IMR-90 (cell line): Measurements from ENCODE around the gene ADIRF. TPM values are rescaled to one million over a fixed set of nuclear protein-coding genes. Genes with fewer than 3 reads are reported as not detected.

Experiments
- ATAC-seq: fragments of 200-7000 bp; cut with Tn5 transposase; 2 replicates; pipeline ENCODE4 v1.9.1; 2020; ENCODE audit warnings: low read depth, mild to moderate bottlenecking, moderate library complexity
- BruUV-seq: library from RNA; stranded (reverse); fragments of 400-500 nt; replicated peaks from 2 replicates; lab custom pipeline; 2021; lab: Mats Ljungman, UMichigan
- CTCF ChIA-PET: fragments of 300-600 bp; formaldehyde crosslinking; extraction: SDS; loops from one replicate; lab custom pipeline; 2021; ENCODE audit warnings: antibody characterized with exemption; lab: Yijun Ruan, JAX
- POLR2A ChIA-PET: fragments of 300-600 bp; sonication (Branson Sonifier 250); formaldehyde crosslinking; loops from one replicate; lab custom pipeline; 2022; ENCODE audit warnings: antibody characterized with exemption; ENCODE audit not compliant: unreplicated experiment; lab: Charles Lee
- DNase-seq: peaks from one replicate; pipeline ENCODE4 v3.0.0; 2013
- H2AFZ ChIP-seq: replicated peaks from 2 replicates; pipeline ENCODE3; 2013; ENCODE audit warnings: low read length, mild to moderate bottlenecking; ENCODE audit not compliant: poor library complexity
- H2AK5ac ChIP-seq: 2 replicates; pipeline ENCODE4 v1.6.1; 2013; ENCODE audit warnings: low read depth, low read length, inconsistent platforms
- H2AK9ac ChIP-seq: replicated peaks from 2 replicates; pipeline ENCODE3; 2013; ENCODE audit warnings: mild to moderate bottlenecking, low read depth, low read length, moderate library complexity; ENCODE audit not compliant: poor library complexity
- H2BK120ac ChIP-seq: 2 replicates; pipeline ENCODE4 v1.6.1; 2013; ENCODE audit warnings: low read depth, low read length, inconsistent platforms
- H2BK15ac ChIP-seq: 3 replicates; pipeline ENCODE4 v1.6.1; 2013; ENCODE audit warnings: low read depth, low read length, inconsistent platforms
- H2BK20ac ChIP-seq: 2 replicates; pipeline ENCODE4 v1.6.1; 2013; ENCODE audit warnings: low read depth, mild to moderate bottlenecking, inconsistent platforms, low read length, moderate library complexity
- H2BK5ac ChIP-seq: 2 replicates; pipeline ENCODE4 v1.6.1; 2013; ENCODE audit warnings: mild to moderate bottlenecking, low read depth, low read length, inconsistent platforms; ENCODE audit not compliant: poor library complexity, severe bottlenecking
- H3K14ac ChIP-seq: replicated peaks from 2 replicates; pipeline ENCODE4 v1.6.1; 2013; ENCODE audit warnings: low read depth, low read length, inconsistent platforms
- H3K18ac ChIP-seq: 2 replicates; pipeline ENCODE4 v1.6.1; 2013; ENCODE audit warnings: low read depth, low read length, control low read depth
- H3K23ac ChIP-seq: 2 replicates; pipeline ENCODE4 v1.6.1; 2013; ENCODE audit warnings: low read depth, low read length, inconsistent platforms
- H3K27ac ChIP-seq: 2 replicates; pipeline ENCODE4 v1.5.1; 2013; ENCODE audit warnings: mild to moderate bottlenecking, control low read depth, low read length; ENCODE audit not compliant: insufficient read depth
- H3K27me3 ChIP-seq: 2 replicates; pipeline ENCODE4 v1.6.1; 2013; ENCODE audit warnings: low read length; ENCODE audit not compliant: control insufficient read depth, insufficient read depth
- H3K36me3 ChIP-seq: 2 replicates; pipeline ENCODE4 v1.6.1; 2013; ENCODE audit warnings: low read length, mixed read lengths; ENCODE audit not compliant: control insufficient read depth, insufficient read depth
- H3K4ac ChIP-seq: 2 replicates; pipeline ENCODE4 v1.6.1; 2013; ENCODE audit warnings: low read depth, low read length, inconsistent platforms
- H3K4me1 ChIP-seq: 2 replicates; pipeline ENCODE4 v1.6.1; 2013; ENCODE audit warnings: low read length, mixed read lengths; ENCODE audit not compliant: control insufficient read depth, insufficient read depth
- H3K4me2 ChIP-seq: 2 replicates; pipeline ENCODE4 v1.6.1; 2013; ENCODE audit warnings: low read depth, mild to moderate bottlenecking, control low read depth, low read length, moderate library complexity
- H3K4me3 ChIP-seq: 2 replicates; pipeline ENCODE4 v1.5.1; 2013; ENCODE audit warnings: low read depth, mild to moderate bottlenecking, control low read depth, low read length, moderate library complexity; ENCODE audit not compliant: insufficient read depth
- H3K56ac ChIP-seq: 2 replicates; pipeline ENCODE4 v1.6.1; 2013; ENCODE audit warnings: low read length, inconsistent platforms; ENCODE audit not compliant: insufficient read depth; ENCODE audit errors: extremely low read depth
- H3K79me1 ChIP-seq, 2 experiments: 2 replicates each; pipeline ENCODE4 v1.6.1; 2013; ENCODE audit warnings: low read length in 2 of 2, inconsistent platforms in 1 of 2, low read depth in 1 of 2
- H3K9ac ChIP-seq: 2 replicates; pipeline ENCODE4 v1.6.1; 2013; ENCODE audit warnings: low read depth, low read length, control low read depth
- H3K9me1 ChIP-seq: 2 replicates; pipeline ENCODE4 v1.6.1; 2013; ENCODE audit warnings: low read length, inconsistent platforms; ENCODE audit not compliant: insufficient read depth
- H3K9me3 ChIP-seq: 2 replicates; pipeline ENCODE4 v1.6.1; 2013; ENCODE audit warnings: low read length; ENCODE audit not compliant: control insufficient read depth, insufficient read depth
- H4K20me1 ChIP-seq: 2 replicates; pipeline ENCODE4 v1.6.1; 2013; ENCODE audit warnings: low read length, inconsistent platforms; ENCODE audit not compliant: insufficient read depth
- H4K5ac ChIP-seq: 2 replicates; pipeline ENCODE4 v1.6.1; 2013; ENCODE audit warnings: mild to moderate bottlenecking, low read depth, low read length, control low read depth
- H4K8ac ChIP-seq, 2 experiments: 2 replicates each; pipeline ENCODE4 v1.6.1; 2013; ENCODE audit warnings: low read depth in 2 of 2, low read length in 2 of 2, control low read depth in 1 of 2, inconsistent platforms in 1 of 2
- H4K91ac ChIP-seq: 2 replicates; pipeline ENCODE4 v1.6.1; 2013; ENCODE audit warnings: low read depth, low read length, inconsistent platforms; ENCODE audit not compliant: insufficient read depth
- BHLHE40 ChIP-seq: fragments of 150-350 bp; IDR thresholded peaks from 2 replicates; pipeline ENCODE4 v1.6.1; 2016; ENCODE audit warnings: mild to moderate bottlenecking, low read depth, low read length
- CHD1 ChIP-seq: IDR thresholded peaks from 2 replicates; pipeline ENCODE4 v1.6.1; 2012; ENCODE audit warnings: low read depth, low read length, improper control_type of control experiment
- CTCF ChIP-seq: conservative IDR thresholded peaks from 2 replicates; pipeline ENCODE4 v1.5.1; 2012; ENCODE audit warnings: mild to moderate bottlenecking, low read depth, low read length, improper control_type of control experiment
- ELK1 ChIP-seq: fragments of 150-350 bp; IDR thresholded peaks from 2 replicates; pipeline ENCODE4 v1.6.1; 2016; ENCODE audit warnings: low read depth, mild to moderate bottlenecking, low read length, moderate library complexity, borderline replicate concordance
- NFE2L2 ChIP-seq: fragments of 150-350 bp; IDR thresholded peaks from 2 replicates; pipeline ENCODE4 v1.6.1; 2016; ENCODE audit warnings: low read depth, mild to moderate bottlenecking, low read length
- POLR2A ChIP-seq: IDR thresholded peaks from 2 replicates; pipeline ENCODE4 v1.6.1; 2012; ENCODE audit warnings: mild to moderate bottlenecking, low read depth, low read length
- RAD21 ChIP-seq: IDR thresholded peaks from 2 replicates; pipeline ENCODE4 v1.6.1; 2012; ENCODE audit warnings: low read length, improper control_type of control experiment
- RCOR1 ChIP-seq: IDR thresholded peaks from 2 replicates; pipeline ENCODE4 v1.6.1; 2012; ENCODE audit warnings: mild to moderate bottlenecking, low read length, improper control_type of control experiment; ENCODE audit not compliant: insufficient replicate concordance
- SMC3 ChIP-seq: fragments of 150-350 bp; IDR thresholded peaks from 2 replicates; pipeline ENCODE4 v1.6.1; 2016; ENCODE audit warnings: low read depth, mild to moderate bottlenecking, antibody characterized with exemption, low read length, moderate library complexity
- USF2 ChIP-seq: fragments of 150-350 bp; IDR thresholded peaks from 2 replicates; pipeline ENCODE4 v1.6.1; 2017; ENCODE audit warnings: mild to moderate bottlenecking, antibody characterized with exemption, low read length, low read depth
- WGBS, 2 experiments: methylation state at CpG; one replicate each; pipeline versions ENCODE4 v1.1.5 to v1.1.7; 2013; ENCODE audit warnings: missing lambda C conversion rate in 2 of 2; ENCODE audit not compliant: insufficient read length in 1 of 2; ENCODE audit errors: extremely low coverage in 2 of 2; 5-methylcytosine and 5-hydroxymethylcytosine counted together
- dilution Hi-C: fragments of 300-500 bp; cut with HindIII; formaldehyde crosslinking; loops from one replicate; pipeline ENCODE4 v1.14.3; 2018; ENCODE audit warnings: low sequenced_read_pairs; ENCODE audit not compliant: unreplicated experiment
- in situ Hi-C: fragments of 300-500 bp; cut with MboI; formaldehyde crosslinking; loops from 3 replicates; pipeline ENCODE4 v1.14.3; 2019; ENCODE audit warnings: low sequenced_read_pairs, inconsistent platforms, mixed read lengths
- intact Hi-C: fragments of 100-400 bp; cut with micrococcal nuclease; formaldehyde crosslinking; loops from 2 replicates; pipeline ENCODE4 v1.10.0; 2022
- polyA plus RNA-seq, 3 experiments: library from polyadenylated mRNA; depleted of rRNA; stranded (reverse); fragments of >200 nt; gene quantifications; 2 replicates each; pipeline ENCODE4 v1.2.3, GENCODE V29; 2012; ENCODE audit warnings: low replicate concordance in 1 of 3
- total RNA-seq: library from RNA; depleted of rRNA; stranded (reverse); fragments of >200 nt; gene quantifications from 2 replicates; pipeline ENCODE4 v1.2.3, GENCODE V29; 2012

Gene ADIRF
- total and polyA plus RNA-seq, 2 of the 4 experiments (the other 2 are of a cell fraction), result 2.3 to 7.2 TPM

GRCh38 chr10:86976362-86977056 is 8.2 kb downstream of the ADIRF start:
- H2BK120ac ChIP-seq, result no peak overlapping the region
- H3K36me3 ChIP-seq, result no peaks in the 10 kb centered on the region
- H2AK9ac ChIP-seq, result no peak overlapping the region
- TF ChIP-seq RCOR1 (no peak), SMC3 (no peak), USF2 (no peak), ELK1 (no peak), RAD21 (no peak), CTCF (no peak), BHLHE40 (no peak), POLR2A (no peak), NFE2L2 (no peak), CHD1 (no peak)
- H4K8ac ChIP-seq, result no peak overlapping the region
- peaks cover 8% of the 10 kb centered on the region; the same call in 1 of the 2 replicates for H3K9me1 ChIP-seq
- H2BK5ac ChIP-seq, result no peak overlapping the region
- 0 out of 4 replicates have a peak, but pooled peaks cover 0 to 3% of the 10 kb centered on the region in 2 experiments for H3K79me1 ChIP-seq
- WGBS, 2 experiments, result no CpG with 5 or more reads among the region's 5 CpGs
- no peak overlapping the region for H3K4me3 ChIP-seq
- H4K5ac ChIP-seq, result no peak overlapping the region
- H2AFZ ChIP-seq, result no peak overlapping the region
- no TSS peak for BruUV-seq
- no peak overlapping the region for H3K27ac ChIP-seq
- H3K4me2 ChIP-seq, result no peak overlapping the region
- H3K4me1 ChIP-seq, result peaks cover 11% of the 10 kb centered on the region
- no peak overlapping the region for H3K23ac ChIP-seq
- H2BK15ac ChIP-seq, result no peak overlapping the region
- H4K91ac ChIP-seq, result no peak overlapping the region
- H3K27me3 ChIP-seq, result no peaks in the 10 kb centered on the region
- no peak overlapping the region for H3K18ac ChIP-seq
- H2BK20ac ChIP-seq, result no peak overlapping the region
- ATAC-seq (no peak), DNase-seq (no peak)
- intact Hi-C loops, result no loop called here
- no peak overlapping the region for H3K56ac ChIP-seq
- no peak overlapping the region for H3K14ac ChIP-seq
- in situ Hi-C loops, result no loop called here
- POLR2A ChIA-PET, result no interaction called here
- H3K4ac ChIP-seq, result no peak overlapping the region
- dilution Hi-C loops, result no loop called here
- H4K20me1 ChIP-seq, result no peaks in the 10 kb centered on the region
- H3K9me3 ChIP-seq, result no peaks in the 10 kb centered on the region
- no peak overlapping the region for H2AK5ac ChIP-seq
- H3K9ac ChIP-seq, result no peak overlapping the region
- CTCF ChIA-PET, result no interaction called here
